HUDEP-2 (cell line): ENCODE data around the gene ANXA5.

ENCODE experiments used
- DNase-seq, 76 experiments: peaks; one replicate each; lab custom pipeline; 2025; ENCODE audit not compliant: unreplicated experiment in 76 of 76; lab: John Stamatoyannopoulos, UW

The ANXA5 gene

GRCh38 chr4:121712001-121712651 is 15.3 kb upstream of the ANXA5 start:
- DNase-seq, result no peak

DNA sequence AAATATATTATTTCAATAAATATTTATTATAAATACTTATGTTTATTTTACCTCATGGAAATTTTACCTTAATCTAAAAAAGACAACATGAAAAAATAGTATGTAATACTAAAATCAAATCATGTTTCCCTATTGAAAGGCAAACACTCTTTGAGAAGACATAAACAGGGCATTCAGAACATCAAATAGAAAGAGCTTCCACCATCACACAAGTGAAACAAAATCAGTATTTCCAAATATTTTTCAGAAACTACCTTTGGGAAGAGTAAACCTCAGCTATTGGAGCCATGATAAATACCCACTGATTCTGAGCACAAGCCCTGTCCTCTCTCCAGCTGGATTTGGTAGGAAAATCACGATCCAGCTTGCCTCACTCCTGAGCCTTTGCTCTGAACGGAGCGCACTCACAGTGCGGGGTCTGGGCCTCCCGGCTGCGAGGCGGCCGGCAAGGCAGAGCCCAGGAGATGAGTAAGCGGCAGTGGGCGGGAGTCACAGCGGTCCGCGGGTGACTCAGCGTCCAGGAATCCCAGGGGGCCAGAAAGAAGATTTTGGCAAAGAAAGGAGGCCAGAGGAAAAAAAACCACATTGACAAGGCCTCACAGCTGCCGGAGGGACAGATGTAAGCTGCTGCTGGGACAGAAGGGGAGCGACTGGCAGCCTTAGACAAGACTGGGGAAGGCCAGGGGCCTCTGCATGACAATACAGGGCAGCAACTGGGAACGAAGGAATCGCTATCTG is 14.7 kb upstream of the ANXA5 start:
- DNase-seq, result peak in 66 of 76 experiments; percentile 3 to 81 (median 40)

GRCh38 chr4:121709766-121710405 is 13.1 kb upstream of the ANXA5 start:
- DNase-seq, result no peak

DNA sequence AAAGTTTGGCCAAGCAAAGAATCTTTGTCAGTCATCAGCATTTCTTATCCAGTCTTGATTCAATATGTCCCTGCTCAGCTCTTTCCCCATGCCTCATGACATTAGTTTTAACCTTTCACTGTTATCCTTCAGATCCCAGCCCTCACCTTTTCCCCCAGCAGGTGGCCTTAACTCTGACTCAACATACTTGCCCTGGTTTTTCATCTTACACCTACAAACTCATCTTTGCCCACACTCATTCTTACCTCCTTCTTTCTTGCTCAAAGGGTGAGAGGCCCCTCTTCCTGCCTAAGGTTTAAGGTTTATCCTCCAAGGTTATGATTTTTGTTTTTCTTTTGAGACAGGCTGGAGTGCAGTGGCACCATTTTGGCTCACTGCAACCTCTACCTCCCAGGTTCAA is 10.6 kb upstream of the ANXA5 start:
- no peak for DNase-seq

DNA sequence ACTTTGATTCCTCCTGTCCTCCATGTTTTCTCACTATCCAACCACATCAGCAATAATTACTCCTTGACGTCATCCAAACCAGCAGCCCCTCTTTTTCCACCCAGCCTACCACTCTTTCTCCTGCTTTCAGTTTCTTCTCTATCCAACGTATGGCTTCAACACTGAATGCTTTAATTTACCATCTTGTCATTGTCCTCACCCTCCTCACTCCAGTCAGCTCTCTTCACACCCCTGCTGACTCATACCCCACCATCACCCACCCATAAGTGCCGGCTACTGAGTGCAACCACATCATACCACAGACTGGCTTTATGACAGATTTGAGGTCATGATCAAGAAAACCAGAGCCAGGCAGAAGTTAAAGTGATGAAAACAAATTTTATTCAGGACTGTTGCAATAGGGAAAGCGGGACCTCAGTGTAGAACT is 9.8 kb upstream of the ANXA5 start:
- peak in 1 of 76 experiments; percentile 14 for DNase-seq

GRCh38 chr4:121705521-121705920 is 8.7 kb upstream of the ANXA5 start:
- no peak for DNase-seq

DNA sequence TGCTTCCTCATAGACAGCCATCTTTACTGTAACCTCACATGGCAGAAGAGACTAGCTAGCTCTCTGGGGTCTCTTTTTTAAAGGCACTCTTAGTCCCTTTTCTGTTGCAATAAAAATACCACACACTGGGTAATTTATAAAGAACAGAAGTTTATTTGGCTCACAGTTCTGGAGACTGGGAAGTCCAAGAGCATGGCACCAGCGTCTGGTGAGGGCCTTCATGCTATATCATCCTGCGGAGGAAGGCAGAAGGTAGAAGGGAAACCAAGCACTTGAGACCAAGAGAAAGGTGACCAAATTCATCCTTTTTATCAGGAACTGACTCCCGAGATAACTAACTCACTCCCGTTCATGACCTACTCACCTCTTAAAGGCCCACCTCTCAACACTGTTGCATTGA is 5.4 kb upstream of the ANXA5 start:
- DNase-seq, result no peak

DNA sequence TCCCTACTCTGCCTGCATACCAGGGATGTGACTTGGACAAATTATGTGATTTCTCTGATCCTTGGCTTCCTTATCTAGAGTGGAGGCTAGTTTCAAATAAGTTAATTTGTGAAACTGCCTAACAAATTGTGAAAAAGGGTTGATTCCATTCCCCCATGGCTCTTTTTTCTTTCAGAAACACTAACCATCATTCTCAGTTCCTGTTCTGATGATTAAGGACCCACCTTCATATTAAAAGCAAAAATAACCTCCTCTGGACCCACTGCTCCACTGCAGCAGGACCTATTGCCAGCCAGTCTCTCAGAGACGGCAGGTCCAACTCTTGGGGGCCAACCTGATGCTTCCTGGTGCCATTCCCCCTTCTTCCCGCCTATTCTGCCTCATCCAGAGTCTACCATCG is 4.5 kb upstream of the ANXA5 start:
- no peak for DNase-seq

DNA sequence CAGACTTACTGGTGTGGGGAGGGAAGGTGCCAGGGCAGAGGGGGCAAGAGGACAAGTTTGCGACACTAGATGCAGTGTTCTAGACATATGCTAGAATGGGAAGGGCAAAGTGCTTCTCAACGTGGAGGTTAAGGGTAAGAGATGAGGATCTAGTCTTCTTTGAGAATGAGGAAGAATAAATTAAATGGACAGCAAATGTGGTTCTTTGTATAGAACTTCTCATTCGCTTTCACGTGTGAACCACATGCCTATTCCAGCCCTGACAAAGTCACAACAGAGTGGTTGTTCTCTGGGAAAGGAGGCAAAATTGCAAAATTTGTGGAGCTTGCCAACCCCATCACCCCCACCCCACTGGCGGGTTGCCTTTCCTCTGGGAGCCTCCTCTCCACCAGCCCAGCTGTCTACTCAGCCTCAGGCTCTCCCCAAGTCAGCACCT is 1.5 kb upstream of the ANXA5 start:
- no peak for DNase-seq

DNA sequence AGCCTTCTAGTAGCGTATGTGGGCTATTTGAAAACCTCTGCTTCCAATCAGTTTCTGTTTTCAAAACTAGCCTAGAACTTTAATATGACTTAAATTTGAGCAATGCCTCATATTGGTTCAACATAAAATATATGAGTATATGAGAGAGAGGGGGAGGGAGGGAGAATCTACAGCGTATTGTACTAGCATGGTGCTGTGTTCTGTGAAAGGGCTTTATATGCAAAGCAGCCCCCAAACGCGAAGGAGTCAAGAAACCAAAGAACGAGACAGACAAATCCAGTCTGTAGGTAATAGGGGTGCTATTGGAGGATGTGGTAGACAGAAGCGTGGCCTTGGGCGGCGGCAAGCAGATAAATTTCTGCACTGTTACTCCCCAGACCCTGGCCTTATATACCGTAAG is 784 bp upstream of the ANXA5 start:
- DNase-seq, result no peak

GRCh38 chr4:121696170-121696580 is 605 bp downstream of the ANXA5 start:
- peak in 22 of 76 experiments; percentile 1 to 38 (median 12) for DNase-seq

DNA sequence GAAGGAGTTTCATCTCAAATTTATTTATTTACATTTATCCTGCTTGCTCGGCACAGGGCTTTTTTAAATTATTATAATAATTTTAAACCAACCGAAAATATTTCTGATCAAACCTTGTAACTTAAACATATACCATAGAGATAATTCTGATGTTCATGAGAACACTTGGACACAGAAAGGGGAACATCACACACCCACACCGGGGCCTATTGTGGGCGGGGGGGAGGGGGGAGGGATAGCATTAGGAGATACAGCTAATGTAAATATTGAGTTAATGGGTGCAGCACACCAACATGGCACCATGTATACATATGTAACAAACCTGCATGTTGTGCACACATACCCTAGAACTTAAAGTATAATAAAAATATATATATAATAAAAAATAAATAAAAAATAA is 2.9 kb downstream of the ANXA5 start:
- DNase-seq, result no peak

DNA sequence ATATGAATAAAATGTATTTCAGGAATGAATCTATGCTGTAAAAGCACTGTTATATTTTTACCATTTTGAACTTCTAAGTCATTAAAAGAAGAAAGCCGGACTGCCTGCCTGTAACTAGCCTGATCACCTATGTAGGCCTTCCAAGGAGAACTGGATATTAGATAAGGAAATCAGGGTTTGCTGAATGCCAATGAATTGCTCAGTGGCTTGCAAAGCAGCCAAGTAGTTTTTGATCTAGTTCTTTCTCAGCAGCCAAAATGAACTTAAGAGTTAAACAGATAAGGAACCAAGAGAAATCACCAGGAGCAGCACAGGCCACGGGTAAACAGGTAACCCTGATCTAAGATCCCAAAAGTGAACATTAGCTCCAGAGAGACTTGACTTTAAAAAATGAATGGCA is 3.3 kb downstream of the ANXA5 start:
- DNase-seq, result no peak

GRCh38 chr4:121692261-121692660 is 4.5 kb downstream of the ANXA5 start:
- no peak for DNase-seq

GRCh38 chr4:121690001-121690400 is 6.8 kb downstream of the ANXA5 start:
- DNase-seq, result no peak

DNA sequence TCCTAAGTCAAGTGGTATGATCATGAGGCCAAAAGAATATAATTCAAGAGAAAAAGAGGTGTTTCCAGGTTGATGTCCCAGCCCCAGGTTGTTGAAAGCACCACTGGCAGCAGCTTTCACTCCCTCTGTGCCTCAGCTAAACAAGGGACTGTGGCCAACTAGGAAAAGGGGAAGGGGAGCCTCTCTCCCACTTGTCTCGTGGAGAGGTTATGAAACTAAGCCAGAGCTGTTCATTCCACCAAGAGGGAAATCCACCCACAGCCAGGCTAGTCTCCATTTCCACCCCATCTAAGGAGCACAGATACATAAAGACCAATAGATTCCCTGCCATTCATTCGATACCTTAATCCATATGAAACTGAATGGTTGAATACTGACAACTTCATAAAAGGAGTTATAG is 8.1 kb downstream of the ANXA5 start:
- no peak for DNase-seq

- no peak for DNase-seq
These were observed 8.5 kb downstream of the ANXA5 start for GRCh38 chr4:121688261-121688660.

GRCh38 chr4:121686255-121686654 is 10.5 kb downstream of the ANXA5 start:
- no peak for DNase-seq

DNA sequence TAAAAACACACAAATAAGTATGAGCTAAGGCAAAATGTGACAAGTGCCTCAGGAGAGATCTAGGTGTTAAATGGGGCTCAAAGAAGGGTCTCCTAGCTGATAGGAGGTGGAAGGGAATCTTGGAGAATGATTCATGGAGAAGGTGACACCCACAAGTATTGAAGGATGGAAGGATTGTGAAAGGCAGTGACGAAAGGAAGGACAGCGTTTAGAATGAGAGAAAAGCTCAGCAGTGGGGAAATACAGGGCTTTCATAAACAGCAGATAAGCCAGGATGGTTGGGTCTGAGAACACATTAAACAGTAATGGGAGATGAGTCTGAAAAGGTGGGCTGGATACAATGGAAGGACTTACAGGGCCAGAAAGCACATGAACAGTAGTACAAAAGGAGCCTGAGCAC is 11.5 kb downstream of the ANXA5 start:
- DNase-seq, result no peak

DNA sequence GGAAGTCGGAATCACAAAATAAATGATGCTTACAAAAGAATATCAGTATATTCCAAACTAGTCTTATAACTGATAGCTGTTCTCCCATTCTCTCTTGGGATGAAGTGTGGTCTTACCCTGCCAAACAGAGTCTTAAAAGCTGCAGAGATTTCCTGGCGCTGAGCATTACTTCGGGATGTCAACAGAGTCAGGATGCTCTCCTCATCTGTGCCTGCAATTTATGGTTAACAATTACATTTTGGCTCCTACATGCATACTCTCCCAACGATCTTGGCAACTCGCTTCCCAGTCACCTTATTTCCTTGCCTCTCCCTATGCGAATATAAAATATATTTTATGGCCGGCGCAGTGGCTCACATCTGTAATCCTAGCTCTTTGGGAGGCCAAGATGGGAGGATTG is 12.2 kb downstream of the ANXA5 start:
- DNase-seq, result no peak

DNA sequence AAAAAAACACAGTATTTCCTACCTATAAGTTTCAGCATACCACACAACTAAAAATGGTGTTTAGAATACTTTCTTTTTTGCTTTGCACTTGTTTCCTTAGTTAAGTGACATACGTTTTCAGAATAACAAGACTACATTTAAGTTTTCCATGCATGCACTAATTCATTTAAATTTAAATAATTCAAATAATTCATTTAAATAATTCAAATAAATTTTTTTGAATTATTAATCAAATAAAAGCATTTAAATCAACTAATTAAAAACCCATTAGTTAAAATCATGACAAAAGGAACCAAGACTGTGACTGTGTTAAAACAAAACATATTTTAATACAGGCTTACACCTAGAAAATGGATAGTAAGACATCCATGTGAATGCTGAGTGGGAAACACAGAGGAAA is 12.8 kb downstream of the ANXA5 start:
- no peak for DNase-seq

DNA sequence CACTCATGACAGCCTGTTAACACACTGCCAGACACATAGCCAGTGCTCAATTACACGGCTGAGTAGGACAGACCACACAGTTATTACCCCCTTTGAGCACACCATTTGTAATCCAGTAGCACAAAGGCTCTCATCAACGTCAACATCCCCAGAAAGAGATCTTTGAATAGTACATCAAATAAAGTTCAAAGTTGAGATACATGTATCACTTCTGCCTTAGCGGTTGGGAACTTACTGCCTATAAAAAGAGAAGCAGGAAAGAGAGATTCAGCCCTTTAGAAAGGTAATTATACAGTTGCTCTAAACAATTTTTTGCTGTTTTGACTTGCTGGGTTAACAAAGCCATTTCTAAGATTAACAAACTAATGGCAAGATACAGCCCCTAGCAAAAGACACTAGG is 16.2 kb downstream of the ANXA5 start:
- DNase-seq, result no peak
